ENCODE measurements around the gene KLRD1. TPM values are rescaled to one million over a fixed set of nuclear protein-coding genes. Genes with fewer than 3 reads are reported as not detected.
A peak's percentile ranks its signal among the peaks of the same experiment; 100 is the strongest.
"Not testable (repeated sequence)": the region's sequence is repeated elsewhere in the genome, so short reads cannot be mapped to it uniquely, and the experiment has no call there.

The KLRD1 gene
- total RNA-seq, 1 donor from 2014 or later, result 1.6 TPM

DNA sequence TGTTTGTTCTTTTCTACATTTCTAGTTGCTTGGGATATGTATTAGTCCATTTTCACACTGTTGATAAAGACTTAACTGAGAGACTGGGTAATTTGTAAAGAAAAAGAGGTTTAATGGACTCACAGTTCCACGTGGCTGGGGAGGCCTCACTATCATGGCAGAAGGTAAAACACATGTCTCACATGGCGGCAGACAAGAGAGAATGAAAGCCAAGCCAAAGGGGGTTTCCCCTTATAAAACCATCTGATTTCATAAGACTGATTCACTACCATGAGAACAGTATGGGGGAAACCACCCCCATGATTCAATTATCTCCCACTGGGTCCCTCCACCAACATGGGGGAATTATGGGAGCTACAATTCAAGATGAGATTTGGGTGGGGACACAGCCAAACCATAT is 21.0 kb downstream of the KLRD1 start:
- not testable (repeated sequence) for DNase-seq; ATAC-seq (ENCODE audit: poor library complexity)
- intact Hi-C loops (cut with DNase I), result loop anchor here (5.0 kb wide), 1 partner anchor 234 kb away; no protein-coding TSS in a partner anchor

DNA sequence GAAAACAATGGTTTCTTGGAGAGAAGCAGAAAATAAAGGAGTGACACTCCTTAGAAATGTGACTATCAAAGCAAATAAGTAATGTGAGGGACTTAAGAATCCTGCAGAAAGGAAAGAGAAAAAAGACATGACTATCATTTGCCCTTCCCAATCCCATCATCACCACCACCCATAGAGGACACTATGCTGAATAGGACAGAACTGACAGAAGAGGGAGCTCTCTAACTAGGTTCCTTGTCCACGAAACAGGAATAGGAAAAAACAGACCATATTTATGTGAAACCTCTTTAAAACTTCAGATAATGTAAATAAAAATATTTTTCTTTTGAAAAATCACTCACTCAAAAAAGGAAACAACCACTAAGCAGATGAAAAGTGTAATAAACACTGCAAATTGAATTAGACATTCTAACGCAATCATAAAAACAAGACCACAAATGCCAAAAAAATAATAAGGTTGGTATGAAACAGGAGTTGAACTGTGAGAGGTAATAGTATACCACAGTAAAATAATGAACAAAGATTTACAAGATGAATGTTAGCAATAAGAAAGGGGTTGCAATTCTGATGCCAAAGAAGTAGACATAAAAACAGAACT is 24.1 kb downstream of the KLRD1 start:
- intact Hi-C loops (cut with DNase I), result no loop called here
- no peak for DNase-seq
- ATAC-seq (ENCODE audit: poor library complexity), result peak; percentile 80

DNA sequence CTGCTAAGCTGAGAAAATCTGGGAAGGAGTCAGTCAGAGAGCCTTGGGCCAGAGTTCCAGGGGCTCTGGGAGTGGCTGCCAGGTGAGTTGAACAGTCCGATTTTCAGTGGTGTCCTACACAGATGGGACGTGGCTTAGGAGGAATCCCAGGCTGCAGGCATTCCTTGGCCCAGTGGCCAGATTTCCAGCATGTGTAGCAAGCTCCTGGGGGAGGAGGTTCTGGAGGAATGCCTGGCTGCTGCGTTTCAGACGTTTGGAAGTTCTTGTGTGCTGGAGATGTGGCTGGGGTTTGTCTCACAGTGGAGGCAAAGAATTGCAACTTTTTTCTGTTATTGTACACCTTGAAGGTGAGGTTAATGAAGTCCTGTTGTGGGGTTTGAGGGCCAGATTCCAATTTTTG is 28.5 kb downstream of the KLRD1 start:
- intact Hi-C loops (cut with DNase I); DNase-seq: not testable (repeated sequence)

DNA sequence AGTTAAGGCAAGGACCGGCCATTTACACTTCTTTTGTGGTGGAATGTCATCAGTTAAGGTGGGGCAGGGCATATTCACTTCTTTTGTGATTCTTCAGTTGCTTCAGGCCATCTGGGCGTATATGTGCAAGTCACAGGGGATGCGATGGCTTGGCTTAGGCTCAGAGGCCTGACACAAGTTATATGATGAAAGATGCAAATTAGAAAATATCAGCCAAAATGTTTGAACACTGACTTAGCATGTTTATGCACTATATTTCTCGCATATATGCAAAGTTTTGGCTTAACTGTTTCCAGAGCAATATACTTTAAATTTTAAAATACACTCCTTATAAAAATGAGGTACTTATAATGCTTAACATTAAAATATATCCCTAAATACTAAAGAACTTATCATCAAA is 30.8 kb downstream of the KLRD1 start:
- ATAC-seq (ENCODE audit: poor library complexity); intact Hi-C loops (cut with DNase I); DNase-seq: not testable (repeated sequence)

More for the DNA sequence above, 28.5 kb downstream of the KLRD1 start:
- not testable (repeated sequence) for ATAC-seq (ENCODE audit: poor library complexity)

DNA sequence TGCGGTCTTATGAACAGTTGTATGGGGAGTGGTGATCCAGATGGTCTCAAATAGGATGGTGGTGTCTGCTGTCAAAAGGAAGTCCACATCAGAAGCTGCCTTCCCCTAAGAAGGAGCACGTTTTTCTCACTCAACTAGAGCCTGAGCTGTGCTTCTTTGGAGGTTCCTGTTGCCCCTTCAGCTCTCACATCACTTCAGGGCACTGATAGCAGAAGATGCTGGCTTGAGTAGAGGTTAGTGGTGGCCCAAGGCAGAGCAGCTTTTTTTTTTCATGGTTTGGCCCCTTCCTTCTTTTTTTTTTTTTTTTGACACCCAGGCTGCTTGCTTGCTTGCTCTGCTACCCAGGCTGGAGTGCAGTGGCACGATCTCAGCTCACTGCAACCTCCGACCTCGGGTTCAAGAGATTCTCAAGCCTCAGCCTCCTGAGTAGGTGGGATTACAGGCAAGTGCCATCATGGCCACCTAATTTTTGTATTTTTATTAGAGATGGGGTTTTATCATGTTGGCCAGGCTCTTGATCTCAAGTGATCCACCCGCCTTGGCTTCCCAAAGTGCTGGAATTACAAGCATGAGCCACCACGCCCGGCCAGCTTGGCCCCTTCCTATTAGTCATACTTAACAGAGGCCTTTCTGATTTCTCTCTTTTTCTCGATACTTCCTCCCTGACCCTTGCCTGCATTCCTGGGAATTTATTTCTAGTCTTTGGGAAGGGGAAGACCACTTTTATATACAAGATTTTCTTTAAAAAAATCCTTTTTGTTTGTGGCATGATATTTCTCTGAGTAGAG is 31.6 kb downstream of the KLRD1 start:
- no peak for ATAC-seq (ENCODE audit: poor library complexity)
- intact Hi-C loops (cut with DNase I), result no loop called here
- DNase-seq, result no peak

DNA sequence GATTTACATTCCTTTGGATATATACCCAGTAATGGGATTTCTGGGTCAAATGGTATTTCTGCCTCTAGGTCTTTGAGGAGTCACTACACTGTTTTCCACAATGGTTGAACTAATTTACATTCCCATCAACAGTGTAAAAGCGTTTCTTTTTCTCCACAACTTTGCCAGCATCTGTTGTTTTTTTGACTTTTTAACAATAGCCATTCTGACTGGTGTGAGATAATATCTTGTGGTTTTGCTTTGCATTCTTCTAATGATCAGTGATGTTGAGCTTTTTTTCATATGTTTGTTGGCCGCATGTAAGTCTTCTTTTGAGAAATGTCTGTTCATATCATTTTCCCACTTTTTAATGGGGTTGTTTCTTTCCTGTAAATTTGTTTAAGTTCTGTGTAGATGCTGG is 33.3 kb downstream of the KLRD1 start:
- ATAC-seq (ENCODE audit: poor library complexity); intact Hi-C loops (cut with DNase I); DNase-seq: not testable (repeated sequence)

DNA sequence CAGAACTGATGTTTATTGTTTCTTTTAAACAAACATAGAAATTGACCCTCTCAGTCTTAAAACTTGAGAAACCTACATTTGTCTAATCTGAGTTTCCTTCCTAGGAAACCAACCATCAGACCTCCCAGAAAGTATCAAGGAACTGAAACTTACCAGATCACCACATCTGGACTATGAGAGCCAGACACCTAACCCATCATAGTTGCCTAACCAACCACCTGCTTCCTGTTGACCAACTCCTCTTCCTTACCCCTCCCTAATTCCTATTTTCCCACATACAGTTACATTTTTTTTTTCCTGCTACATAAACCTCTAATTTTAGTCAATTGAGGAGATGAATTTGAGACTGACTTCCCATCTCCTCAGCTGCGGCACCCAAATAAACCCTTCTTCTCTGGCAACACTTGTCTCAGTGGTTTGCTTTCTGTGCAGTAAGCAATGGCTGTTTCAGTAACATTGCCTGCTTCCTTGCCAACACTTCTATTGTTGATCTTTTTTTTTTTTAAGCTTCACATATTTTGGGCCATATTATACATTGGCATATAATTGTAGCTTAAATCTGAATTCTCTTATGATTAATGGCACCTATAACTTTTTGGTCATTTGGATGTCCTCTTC is 34.3 kb downstream of the KLRD1 start:
- intact Hi-C loops (cut with DNase I), result no loop called here
- no peak for ATAC-seq (ENCODE audit: poor library complexity)
- no peak for DNase-seq

DNA sequence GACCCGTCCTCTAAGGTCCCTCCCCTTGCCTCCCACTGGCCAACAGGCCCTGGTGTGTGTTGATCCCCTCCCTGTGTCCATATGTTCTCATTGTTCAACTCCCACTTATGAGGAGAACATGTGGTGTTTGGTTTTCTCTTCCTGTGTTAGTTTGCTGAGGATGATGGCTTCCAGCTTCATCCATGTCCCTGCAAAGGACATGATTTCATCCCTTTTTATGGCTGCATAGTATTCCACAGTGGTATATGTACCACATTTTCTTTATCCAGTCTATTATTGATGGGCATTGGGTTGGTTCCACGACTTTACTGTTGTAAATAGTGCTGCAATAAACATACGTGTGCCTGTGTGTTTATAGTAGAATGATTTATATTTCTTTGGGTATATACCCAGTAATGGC is 43.8 kb downstream of the KLRD1 start:
- DNase-seq; ATAC-seq (ENCODE audit: poor library complexity); intact Hi-C loops (cut with DNase I): not testable (repeated sequence)

DNA sequence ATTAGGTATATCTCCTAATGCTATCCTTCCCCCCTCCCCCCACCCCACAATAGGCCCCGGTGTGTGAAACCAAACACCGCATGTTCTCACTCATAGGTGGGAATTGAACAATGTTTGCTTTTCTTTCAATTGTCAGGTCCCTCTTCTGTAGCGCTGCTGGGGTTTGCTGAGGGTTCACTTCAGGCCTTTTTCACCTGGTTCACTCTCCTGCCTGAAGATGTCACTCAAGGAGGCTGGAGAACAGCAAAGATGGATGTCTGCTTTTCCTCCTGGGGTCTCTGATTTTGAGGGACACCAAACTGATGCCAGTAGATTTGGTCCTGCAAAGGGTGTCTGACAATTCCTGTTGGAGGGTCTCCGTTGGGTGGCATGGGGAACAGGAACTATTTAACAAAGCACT is 46.4 kb downstream of the KLRD1 start:
- intact Hi-C loops (cut with DNase I), result no loop called here
- DNase-seq (no peak), ATAC-seq (ENCODE audit: poor library complexity) (no peak)

DNA sequence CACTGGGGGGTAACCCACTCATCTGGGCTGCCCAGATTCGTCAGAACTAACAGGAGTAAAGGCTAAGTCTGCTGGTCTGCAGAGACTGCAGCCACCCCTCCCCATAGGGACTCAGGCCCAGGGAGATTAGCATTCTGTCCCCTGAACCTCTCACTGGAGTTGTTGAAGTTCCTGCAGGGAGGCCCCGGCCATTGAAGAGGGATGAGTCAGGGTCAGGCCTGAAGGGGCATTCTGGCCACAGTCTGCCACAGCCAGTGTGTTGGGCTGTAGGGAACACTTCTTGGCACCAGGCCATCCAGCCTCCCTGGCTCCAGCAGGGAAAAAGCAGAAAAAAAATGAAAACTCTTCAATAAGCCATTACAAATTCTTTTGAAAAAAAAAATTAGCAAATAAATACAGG is 46.8 kb downstream of the KLRD1 start:
- no peak for ATAC-seq (ENCODE audit: poor library complexity)
- intact Hi-C loops (cut with DNase I), result no loop called here
- no peak for DNase-seq

DNA sequence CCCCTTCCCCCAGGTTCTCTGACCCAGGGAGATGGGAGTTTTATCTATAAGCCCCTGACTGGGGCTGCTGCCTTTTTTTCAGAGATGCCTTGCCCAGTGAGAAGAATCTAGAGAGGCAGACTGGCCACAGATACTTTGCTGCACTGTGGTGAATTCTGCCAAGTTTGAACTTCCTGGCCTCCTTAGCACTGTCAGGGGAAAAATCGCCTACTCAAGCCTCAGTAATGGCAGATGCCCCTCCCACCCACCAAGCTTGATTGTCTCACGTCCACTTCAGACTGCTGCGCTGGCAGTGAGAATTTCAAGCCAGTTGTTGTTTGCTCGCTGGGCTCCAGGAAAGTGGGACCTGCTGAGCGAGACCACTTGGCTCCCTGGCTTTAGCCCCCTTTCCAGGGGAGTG is 50.5 kb downstream of the KLRD1 start:
- DNase-seq (no peak), ATAC-seq (ENCODE audit: poor library complexity) (no peak)
- intact Hi-C loops (cut with DNase I), result no loop called here

DNA sequence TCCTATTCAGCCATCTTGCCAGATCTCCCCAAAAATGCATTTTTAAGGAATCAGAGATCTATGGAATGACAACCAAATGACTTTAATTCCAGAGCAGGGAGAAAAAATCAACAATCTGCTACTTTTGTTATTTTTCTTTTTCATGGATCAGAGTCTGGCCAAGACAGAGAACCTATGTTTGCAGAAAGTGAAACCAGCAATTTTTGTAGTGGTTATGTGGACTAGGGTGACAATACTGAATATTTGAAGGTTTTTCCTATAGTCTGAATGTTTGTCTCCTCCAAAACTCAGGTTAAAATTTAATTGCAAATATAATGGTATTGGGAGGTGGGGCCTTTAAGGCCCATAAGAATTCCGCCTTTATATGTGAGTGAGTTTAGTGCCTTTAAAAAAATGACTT is 51.3 kb downstream of the KLRD1 start:
- ATAC-seq (ENCODE audit: poor library complexity), result no peak
- intact Hi-C loops (cut with DNase I), result no loop called here
- no peak for DNase-seq

DNA sequence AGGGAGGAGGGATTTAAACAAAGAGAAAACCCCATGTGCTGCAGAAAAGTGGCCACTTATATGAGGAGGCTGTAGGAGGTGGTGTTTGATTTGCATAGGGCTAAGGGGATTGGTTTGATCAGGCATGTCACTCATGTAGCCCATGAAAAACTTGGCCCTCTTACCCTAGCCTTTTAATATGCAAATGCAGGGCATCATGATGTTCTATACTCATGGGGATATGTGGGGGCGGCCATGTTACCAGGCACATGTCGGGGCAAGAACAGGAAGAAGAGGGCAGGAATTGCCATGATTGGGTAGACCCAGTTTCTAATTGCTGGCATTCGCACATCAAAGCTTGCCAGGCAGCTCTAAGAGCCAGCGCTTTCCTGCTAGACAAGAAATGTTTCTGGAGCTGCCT is 53.4 kb downstream of the KLRD1 start:
- intact Hi-C loops (cut with DNase I), result loop anchor here (10.0 kb wide), 1 partner anchor 146 kb away; the partner anchor contains the start of gene GABARAPL1
- DNase-seq (no peak), ATAC-seq (ENCODE audit: poor library complexity) (no peak)

DNA sequence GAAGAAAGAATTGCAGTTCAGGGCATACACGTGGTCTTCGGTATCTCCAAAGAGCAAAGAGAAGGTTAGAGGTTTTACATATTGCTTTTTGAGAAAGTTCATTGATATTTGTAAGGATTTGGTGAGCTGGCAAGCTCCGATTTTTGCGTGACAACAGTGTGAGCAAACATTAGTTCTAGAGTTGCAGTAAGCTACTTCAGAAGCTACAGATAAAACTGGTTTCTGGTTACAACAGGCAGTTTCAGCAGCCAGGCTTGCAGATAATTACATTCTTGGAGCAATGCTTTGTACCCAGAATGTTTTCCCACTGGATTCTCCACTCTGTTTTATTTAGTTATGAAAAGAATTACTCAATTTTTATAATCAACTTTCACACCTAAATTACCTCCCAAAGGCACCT is 54.0 kb downstream of the KLRD1 start:
- no peak for ATAC-seq (ENCODE audit: poor library complexity)
- no peak for DNase-seq
- intact Hi-C loops (cut with DNase I), result loop anchor here (10.0 kb wide), 1 partner anchor 147 kb away; the partner anchor contains the start of gene GABARAPL1

DNA sequence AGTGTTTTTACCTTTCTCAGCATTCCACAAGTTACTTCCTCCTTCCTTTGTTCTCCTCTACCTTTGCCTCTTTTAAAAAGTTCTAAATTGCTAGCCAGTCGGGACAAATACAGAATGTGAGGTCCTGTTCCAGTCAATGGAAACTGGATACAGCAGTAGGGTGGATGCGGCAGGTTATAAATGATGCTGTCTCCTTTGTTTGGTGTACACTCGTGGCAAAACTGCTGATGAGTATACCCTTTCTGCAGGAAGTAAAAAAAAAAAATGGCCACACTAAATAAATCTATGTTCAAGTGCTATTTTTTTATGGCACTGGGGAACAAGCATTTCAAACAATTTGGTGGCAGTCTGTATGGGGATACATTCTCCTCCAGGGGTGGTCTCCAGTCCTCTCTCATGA is 54.7 kb downstream of the KLRD1 start:
- DNase-seq (no peak), ATAC-seq (ENCODE audit: poor library complexity) (no peak)
- intact Hi-C loops (cut with DNase I), result loop anchor here (10.0 kb wide), 1 partner anchor 148 kb away; the partner anchor contains the start of gene GABARAPL1

DNA sequence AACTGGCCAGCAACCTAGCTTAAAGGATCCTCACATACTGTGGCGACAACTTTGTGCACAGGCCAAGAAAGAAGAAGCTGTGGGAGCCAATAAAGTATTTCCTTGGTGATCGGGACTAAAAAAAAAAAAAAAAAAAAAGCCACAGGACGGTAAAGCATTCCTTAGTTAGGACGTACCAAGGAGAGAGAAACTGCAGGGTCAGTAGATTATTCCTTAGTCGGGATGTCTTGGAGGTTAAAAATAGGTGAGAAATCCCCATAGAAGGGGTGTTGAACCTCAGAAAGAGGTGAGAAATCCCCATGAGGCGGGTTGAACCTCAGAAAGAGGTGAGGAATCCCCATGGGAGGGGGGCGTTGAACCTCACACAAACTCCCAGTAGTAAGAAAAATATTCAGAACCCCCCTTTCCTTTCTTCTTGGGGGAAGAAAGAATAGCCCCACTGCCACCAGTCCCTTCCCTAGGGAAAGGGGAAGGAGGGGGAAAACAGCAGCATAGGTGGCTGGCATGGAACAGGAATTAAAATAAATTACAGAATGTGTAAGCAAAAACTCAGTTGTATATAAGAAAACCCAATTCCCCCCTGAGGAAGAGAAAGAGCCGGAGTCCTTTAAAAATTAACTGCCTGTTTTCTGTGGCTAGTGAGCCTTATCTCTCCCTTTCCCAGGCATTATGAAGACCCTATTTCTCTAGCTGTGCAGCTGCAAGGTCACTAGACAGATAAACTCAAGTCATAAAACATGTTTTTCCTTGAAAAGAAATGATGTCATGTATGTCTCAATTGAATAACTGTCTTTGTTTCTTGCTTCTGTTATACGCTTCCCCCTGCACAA is 55.4 kb downstream of the KLRD1 start:
- no peak for ATAC-seq (ENCODE audit: poor library complexity)
- no peak for DNase-seq
- intact Hi-C loops (cut with DNase I), result loop anchor here (10.0 kb wide), 1 partner anchor 148 kb away; the partner anchor contains the start of gene GABARAPL1

DNA sequence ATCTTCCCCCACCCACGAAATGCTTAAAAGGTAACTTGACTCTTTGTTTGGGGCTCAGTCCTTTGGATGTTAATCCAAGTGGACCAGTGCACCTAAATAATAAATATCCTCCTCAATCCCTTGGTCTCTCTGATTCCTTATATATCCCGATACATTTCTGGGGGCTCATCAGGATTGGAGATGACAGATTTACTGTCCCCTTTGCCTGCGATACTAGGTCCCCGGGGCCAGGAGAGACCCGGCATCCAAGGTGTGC is 55.9 kb downstream of the KLRD1 start:
- intact Hi-C loops (cut with DNase I), result loop anchor here (10.0 kb wide), 1 partner anchor 149 kb away; the partner anchor contains the start of gene GABARAPL1
- no peak for DNase-seq
- ATAC-seq (ENCODE audit: poor library complexity), result no peak

DNA sequence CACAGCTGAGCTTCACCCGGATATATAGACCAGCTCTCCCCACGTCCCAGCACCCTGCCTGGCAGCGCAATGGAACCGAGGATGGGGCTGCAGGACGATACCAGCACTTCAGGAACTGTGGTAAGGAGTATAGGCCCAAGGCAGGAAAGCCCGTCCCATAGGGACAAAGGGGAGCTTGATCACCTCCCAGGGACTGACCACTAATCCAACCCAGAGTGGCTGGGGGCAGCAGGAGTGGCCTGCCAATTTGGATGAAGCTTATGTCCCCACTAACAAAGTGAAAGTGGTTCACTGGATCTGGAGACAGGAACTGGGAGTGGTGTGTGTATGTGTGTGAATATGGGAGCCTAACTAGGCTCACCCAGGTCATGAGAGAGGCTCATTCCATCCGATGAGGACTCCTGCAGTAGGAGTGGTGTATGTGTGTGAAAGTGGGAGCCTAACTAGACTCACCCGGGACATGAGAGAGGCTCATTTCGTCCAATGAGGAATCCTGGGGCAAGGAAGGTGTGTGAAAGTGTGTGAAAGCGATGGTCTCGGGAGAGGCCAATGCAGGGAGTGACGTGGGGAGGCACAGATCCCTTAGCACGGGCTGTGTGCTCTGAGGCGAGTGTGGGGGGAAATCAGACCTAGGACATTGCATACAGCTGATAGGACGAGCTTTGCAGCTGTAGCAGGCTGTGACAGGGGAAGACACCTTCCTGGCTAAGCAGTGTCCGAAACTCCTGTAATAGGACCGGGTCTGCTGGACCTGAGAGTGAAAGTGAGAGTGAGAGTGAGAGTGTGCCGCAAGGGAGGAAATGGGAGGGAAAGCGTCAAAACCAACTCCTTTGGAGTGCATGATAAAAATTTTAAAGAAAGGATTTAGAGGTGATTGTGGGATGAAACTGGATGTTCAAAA is 56.5 kb downstream of the KLRD1 start:
- intact Hi-C loops (cut with DNase I), result loop anchor here (10.0 kb wide), 1 partner anchor 149 kb away; the partner anchor contains the start of gene GABARAPL1
- peak; percentile 72 for ATAC-seq (ENCODE audit: poor library complexity)
- DNase-seq, result peak; percentile 43
